NCI-H524 treated with DMSO at 0.1 percent for 48 hours (cell line): ENCODE measurements around the gene ZNF554.
A peak's percentile ranks its signal among the peaks of the same experiment; 100 is the strongest.

Experiments used
- DNase-seq: peaks from one replicate; lab custom pipeline; 2025; lab: John Stamatoyannopoulos, UW

Gene ZNF554

GRCh38 chr19:2819540-2820111, at the start of gene ZNF554:
ZNF554 (plus strand) TSS chr19:2819868; CDS start chr19:2820072, 204 bp downstream.
- DNase-seq, result peak; percentile 83

GRCh38 chr19:2770055-2771013, 49.3 kb upstream of the ZNF554 start:
- no peak for DNase-seq

- DNase-seq, result no peak
Measured at GRCh38 chr19:2771786-2772674, 47.6 kb upstream of the ZNF554 start.

- no peak for DNase-seq
Measured at GRCh38 chr19:2774083-2774679, 45.5 kb upstream of the ZNF554 start.

- no peak for DNase-seq
Measured at GRCh38 chr19:2774953-2775555, 44.6 kb upstream of the ZNF554 start.

GRCh38 chr19:2775556-2776430, 43.9 kb upstream of the ZNF554 start:
- no peak for DNase-seq

- DNase-seq, result peak; percentile 46
Measured at GRCh38 chr19:2777952-2778683, 41.5 kb upstream of the ZNF554 start.

- no peak for DNase-seq
Measured at GRCh38 chr19:2779121-2779740, 40.4 kb upstream of the ZNF554 start.

GRCh38 chr19:2780284-2780683, 39.4 kb upstream of the ZNF554 start:
- DNase-seq, result no peak

GRCh38 chr19:2782329-2782935, 37.2 kb upstream of the ZNF554 start:
- no peak for DNase-seq

- peak; percentile 99 for DNase-seq
Measured at GRCh38 chr19:2782936-2783780, 36.5 kb upstream of the ZNF554 start, which contains the start of gene SGTA. SGTA (minus strand) TSS chr19:2783273; CDS start chr19:2769068, 14,205 bp downstream.

- DNase-seq, result no peak
Measured at GRCh38 chr19:2783781-2784145, 35.9 kb upstream of the ZNF554 start.

- peak; percentile 95 for DNase-seq
Measured at GRCh38 chr19:2785244-2785997, 34.2 kb upstream of the ZNF554 start, which contains the start of gene THOP1. THOP1 (plus strand) TSS chr19:2785503; CDS start chr19:2785663, 160 bp downstream.

GRCh38 chr19:2787115-2787514, 32.6 kb upstream of the ZNF554 start:
- DNase-seq, result no peak

GRCh38 chr19:2788237-2788636, 31.4 kb upstream of the ZNF554 start:
- no peak for DNase-seq

- DNase-seq, result no peak
Measured at GRCh38 chr19:2790194-2790556, 29.5 kb upstream of the ZNF554 start.
